ENCODE results near the gene DND1. TPM values are rescaled to one million over a fixed set of nuclear protein-coding genes. Genes with fewer than 3 reads are reported as not detected.

DND1 gene
- polyA plus RNA-seq, 1 donor (not counting 4 experiments of a cell fraction or from before 2014, with no cell fraction given), result 0.22 TPM

DNA sequence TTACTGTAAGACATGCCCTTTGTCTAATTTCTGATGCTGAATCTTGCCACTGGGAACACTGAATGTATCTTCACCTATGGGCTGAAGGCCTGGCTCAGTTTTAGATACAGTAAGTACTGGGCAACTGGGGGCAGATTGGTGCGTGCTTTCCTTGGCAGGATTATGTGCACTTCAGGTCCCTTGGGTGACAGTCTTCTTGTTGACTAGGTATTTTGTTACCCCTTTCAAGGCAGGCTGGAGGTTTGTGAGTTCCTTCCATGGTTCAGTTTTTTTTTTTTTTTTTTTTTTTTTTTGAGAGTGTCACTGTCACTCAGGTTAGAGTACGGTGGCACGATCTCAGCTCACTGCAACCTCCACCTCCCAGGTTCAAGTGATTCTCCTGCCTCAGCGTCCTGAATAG is 34.4 kb upstream of the DND1 start:
- peaks cover 4% of the 10 kb centered on the region for H3K4me1 ChIP-seq (ENCODE audit: control insufficient read depth, extremely low read depth, insufficient read depth, low read length)
- dilution Hi-C loops (cut with MboI; ENCODE audit: extremely low pct_ligation_motif_present, low sequenced_read_pairs), result no loop called here
- no peak for FAIRE-seq
- H3K9me3 ChIP-seq (ENCODE audit: control insufficient read depth, low read depth, low read length), result no peaks in the 10 kb centered on the region
- no peak for TF ChIP-seq EZH2 (IDR thresholded peaks at IDR 0.05; ENCODE audit: low read length)
- TF ChIP-seq, protein P1, sequence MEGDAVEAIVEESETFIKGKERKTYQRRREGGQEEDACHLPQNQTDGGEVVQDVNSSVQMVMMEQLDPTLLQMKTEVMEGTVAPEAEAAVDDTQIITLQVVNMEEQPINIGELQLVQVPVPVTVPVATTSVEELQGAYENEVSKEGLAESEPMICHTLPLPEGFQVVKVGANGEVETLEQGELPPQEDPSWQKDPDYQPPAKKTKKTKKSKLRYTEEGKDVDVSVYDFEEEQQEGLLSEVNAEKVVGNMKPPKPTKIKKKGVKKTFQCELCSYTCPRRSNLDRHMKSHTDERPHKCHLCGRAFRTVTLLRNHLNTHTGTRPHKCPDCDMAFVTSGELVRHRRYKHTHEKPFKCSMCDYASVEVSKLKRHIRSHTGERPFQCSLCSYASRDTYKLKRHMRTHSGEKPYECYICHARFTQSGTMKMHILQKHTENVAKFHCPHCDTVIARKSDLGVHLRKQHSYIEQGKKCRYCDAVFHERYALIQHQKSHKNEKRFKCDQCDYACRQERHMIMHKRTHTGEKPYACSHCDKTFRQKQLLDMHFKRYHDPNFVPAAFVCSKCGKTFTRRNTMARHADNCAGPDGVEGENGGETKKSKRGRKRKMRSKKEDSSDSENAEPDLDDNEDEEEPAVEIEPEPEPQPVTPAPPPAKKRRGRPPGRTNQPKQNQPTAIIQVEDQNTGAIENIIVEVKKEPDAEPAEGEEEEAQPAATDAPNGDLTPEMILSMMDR (optimal IDR thresholded peaks at IDR 0.05 in 1 of 3, IDR thresholded peaks at IDR 0.05 in 1 of 3, conservative IDR thresholded peaks at IDR 0.05 in 1 of 3; ENCODE audit: extremely low read depth in 1 of 3, insufficient read depth in 2 of 3, low read length in 3 of 3), result no peak
- no peak overlapping the region for H3K4me3 ChIP-seq (ENCODE audit: control insufficient read depth in 2 of 3, extremely low read depth in 1 of 3, insufficient read depth in 2 of 3, low read depth in 1 of 3, low read length in 3 of 3)
- no peak overlapping the region for H3K4me2 ChIP-seq (ENCODE audit: control insufficient read depth, extremely low read depth, insufficient read depth, low read depth, low read length)
- H3K9me1 ChIP-seq (ENCODE audit: control insufficient read depth, extremely low read depth, insufficient read depth, low read length), result no peaks in the 10 kb centered on the region
- no peak for DNase-seq (ENCODE audit: low read depth, low spot score)
- no peak overlapping the region for H3K27ac ChIP-seq (ENCODE audit: control insufficient read depth, insufficient read depth, low read length)
- H4K20me1 ChIP-seq (ENCODE audit: control insufficient read depth, extremely low read depth, insufficient read depth, low read length), result no peaks in the 10 kb centered on the region
- H3K9ac ChIP-seq (ENCODE audit: control insufficient read depth, extremely low read depth, insufficient read depth, low read length), result no peak overlapping the region
- no peak overlapping the region for H2AFZ ChIP-seq (ENCODE audit: control insufficient read depth, low read length)
- peaks cover 17 to 28% of the 10 kb centered on the region in 2 experiments for H3K36me3 ChIP-seq (ENCODE audit: control insufficient read depth in 2 of 2, extremely low read depth in 1 of 2, insufficient read depth in 2 of 2, low read length in 2 of 2)
- H3K79me2 ChIP-seq (ENCODE audit: control insufficient read depth, insufficient read depth, low read length), result no peaks in the 10 kb centered on the region
- H3K27me3 ChIP-seq (ENCODE audit: control insufficient read depth, extremely low read depth, insufficient read depth, low read length), result no peaks in the 10 kb centered on the region

DNA sequence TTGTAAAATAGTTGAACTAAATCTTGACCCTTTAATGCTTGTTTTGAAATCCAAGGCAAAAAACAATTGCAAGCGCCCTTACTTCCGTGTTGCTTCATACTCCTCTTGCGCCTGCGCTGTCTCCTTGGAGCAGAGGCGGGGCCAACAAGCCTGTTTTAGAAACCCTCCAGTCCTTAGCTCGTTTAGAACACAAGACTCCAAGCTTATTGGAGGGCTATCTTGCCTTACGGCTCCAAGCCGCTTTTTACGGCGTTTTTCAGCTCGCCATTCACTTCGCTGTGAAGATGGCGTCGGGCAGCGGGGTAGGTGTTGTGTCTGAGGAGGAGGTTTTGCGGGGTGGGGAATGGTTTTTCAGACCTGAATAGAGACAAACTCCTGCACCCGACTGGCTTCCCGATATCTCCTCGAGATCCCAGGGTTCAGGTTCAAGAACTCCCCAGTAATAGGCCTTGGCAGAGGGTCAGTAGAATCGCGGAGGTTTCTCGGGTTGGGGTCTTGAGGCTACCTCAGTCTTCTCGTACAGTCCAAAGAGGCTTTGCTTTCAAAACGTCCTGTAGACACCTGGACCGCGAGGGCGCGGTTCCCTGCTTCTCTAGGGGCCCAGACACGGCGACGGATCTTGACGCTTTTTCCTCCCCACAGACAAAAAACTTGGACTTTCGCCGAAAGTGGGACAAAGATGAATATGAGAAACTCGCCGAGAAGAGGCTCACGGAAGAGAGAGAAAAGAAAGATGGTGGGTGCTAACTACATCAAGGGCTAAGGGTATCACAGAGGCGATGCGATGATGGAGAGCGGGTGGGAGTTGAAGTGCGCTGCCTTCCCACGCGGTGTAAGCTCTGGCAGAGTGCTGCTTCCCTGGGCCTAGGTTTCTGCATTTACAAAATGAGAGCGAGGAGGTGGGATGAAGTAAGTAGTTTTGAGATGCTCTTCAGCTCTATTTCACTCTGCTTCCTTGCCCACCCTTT is 27.1 kb upstream of the DND1 start, which contains the start of gene ZMAT2:
TSS of gene ZMAT2 (plus strand) at position 271 of the 968 bp plus-strand sequence. CDS start at position 285, 14 bp downstream.
- Histone ChIP-seq H2AFZ (ENCODE audit: control insufficient read depth, low read length) (peak within 1 kb of the TSS; percentile 47), H3K9me3 (ENCODE audit: control insufficient read depth, low read depth, low read length) (no peaks in the 10 kb centered on the region), H3K4me1 (ENCODE audit: control insufficient read depth, extremely low read depth, insufficient read depth, low read length) (peaks cover 13% of the 10 kb centered on the region), H3K79me2 (ENCODE audit: control insufficient read depth, insufficient read depth, low read length) (peaks cover 19% of the 10 kb centered on the region), H3K27ac (ENCODE audit: control insufficient read depth, insufficient read depth, low read length) (peak within 1 kb of the TSS; percentile 72), H4K20me1 (ENCODE audit: control insufficient read depth, extremely low read depth, insufficient read depth, low read length) (no peaks in the 10 kb centered on the region), H3K9ac (ENCODE audit: control insufficient read depth, extremely low read depth, insufficient read depth, low read length) (peak within 1 kb of the TSS; percentile 84), H3K9me1 (ENCODE audit: control insufficient read depth, extremely low read depth, insufficient read depth, low read length) (peaks cover 2% of the 10 kb centered on the region), H3K4me2 (ENCODE audit: control insufficient read depth, extremely low read depth, insufficient read depth, low read depth, low read length) (peak within 1 kb of the TSS; percentile 92), H3K27me3 (ENCODE audit: control insufficient read depth, extremely low read depth, insufficient read depth, low read length) (no peaks in the 10 kb centered on the region), H3K4me3 (ENCODE audit: control insufficient read depth in 2 of 3, extremely low read depth in 1 of 3, insufficient read depth in 2 of 3, low read depth in 1 of 3, low read length in 3 of 3) (peak within 1 kb of the TSS; percentile 74 to 91 (median 79)), H3K36me3 (ENCODE audit: control insufficient read depth in 2 of 2, extremely low read depth in 1 of 2, insufficient read depth in 2 of 2, low read length in 2 of 2) (peaks cover 42 to 43% of the 10 kb centered on the region in 2 experiments)
- no peak for TF ChIP-seq EZH2 (IDR thresholded peaks at IDR 0.05; ENCODE audit: low read length)
- TF ChIP-seq, protein P1 (optimal IDR thresholded peaks at IDR 0.05 in 1 of 3, IDR thresholded peaks at IDR 0.05 in 1 of 3, conservative IDR thresholded peaks at IDR 0.05 in 1 of 3; ENCODE audit: extremely low read depth in 1 of 3, insufficient read depth in 2 of 3, low read length in 3 of 3), result no peak
- FAIRE-seq (peak; percentile 90), DNase-seq (ENCODE audit: low read depth, low spot score) (peak; percentile 94)
- dilution Hi-C loops (cut with MboI; ENCODE audit: extremely low pct_ligation_motif_present, low sequenced_read_pairs), result no loop called here
